Heart right ventricle (tissue), 16 donors: Measurements from ENCODE around the gene TRIM2. TPM values are rescaled to one million over a fixed set of nuclear protein-coding genes. Genes with fewer than 3 reads are reported as not detected.

Source experiments
- ATAC-seq, 8 donors: fragments of 200-7000 bp; cut with Tn5 transposase; one replicate each; pipeline ENCODE4 v1.9.1; 2020; ENCODE audit warnings: mild to moderate bottlenecking in 8 of 8, moderate library complexity in 8 of 8, moderate number of reproducible peaks in 1 of 8
- DNase-seq, 2 donors: peaks; one replicate each; pipeline ENCODE4 v3.0.0-alpha.2; 2020
- H3K27ac ChIP-seq, 10 donors: fragments of 200-600 bp; sonication (generic) in 2 of 10; one replicate each; pipeline versions ENCODE4 v1.5.0 to v1.8.0; 2020 to 2022; ENCODE audit warnings: mild to moderate bottlenecking in 3 of 10
- H3K27me3 ChIP-seq, 7 donors: fragments of 200-600 bp; one replicate each; pipeline ENCODE4 v1.8.0; 2021 to 2022; ENCODE audit warnings: mild to moderate bottlenecking in 2 of 7
- H3K36me3 ChIP-seq, 9 donors: fragments of 200-600 bp; sonication (generic) in 1 of 9; one replicate each; pipeline versions ENCODE4 v1.5.0 to v1.8.0; 2020 to 2022; ENCODE audit warnings: mild to moderate bottlenecking in 2 of 9
- H3K4me1 ChIP-seq, 9 donors: fragments of 200-600 bp; sonication (generic) in 1 of 9; one replicate each; pipeline versions ENCODE4 v1.5.0 to v1.8.0; 2020 to 2022; ENCODE audit warnings: mild to moderate bottlenecking in 4 of 9
- H3K4me3 ChIP-seq, 10 donors: fragments of 200-600 bp; sonication (generic) in 2 of 10; one replicate each; pipeline versions ENCODE4 v1.5.0 to v1.8.0; 2020 to 2022; ENCODE audit warnings: mild to moderate bottlenecking in 7 of 10, moderate library complexity in 2 of 10
- H3K9me3 ChIP-seq, 11 donors: fragments of 200-600 bp in 10 of 11; sonication (generic) in 2 of 11; one replicate each; pipeline versions ENCODE4 v1.5.0 to v1.8.0; 2013 to 2022; ENCODE audit warnings: mild to moderate bottlenecking in 2 of 11, control low read depth in 1 of 11, moderate library complexity in 1 of 11
- WGBS, 2 donors: extraction: QIAGEN DNeasy Blood & Tissue Kit; methylation state at CpG; one replicate each; pipeline ENCODE4 v1.1.7; 2013; ENCODE audit warnings: inconsistent platforms in 1 of 2; 5-methylcytosine and 5-hydroxymethylcytosine counted together
- intact Hi-C, 10 donors: fragments of 100-400 bp; cut with DNase I; formaldehyde crosslinking; loops; one replicate each; pipeline versions ENCODE4 v1.11.1 to v1.14.2; 2022
- polyA plus RNA-seq, 2 donors: library from polyadenylated mRNA; stranded (reverse); fragments of 200-250 nt; gene quantifications; one replicate each; pipeline ENCODE4 v1.2.3, GENCODE V29; 2013
- total RNA-seq, 10 donors: library from RNA; stranded (reverse); fragmentation: NEBNext Ultra II Directional in 3 of 10; extraction: Animal tissue kit (Norgen Biotek cat#: 25700) in 3 of 10; gene quantifications; one replicate each; pipeline versions ENCODE4 v1.2.1 to v1.2.4, GENCODE V29; 2021 to 2023
- TF ChIP-seq, protein P1 (sequence below), 9 donors: fragments of 200-600 bp; sonication (generic) in 2 of 9; IDR thresholded peaks; one replicate each; pipeline versions ENCODE4 v1.5.0 to v1.8.0; 2021 to 2022; ENCODE audit warnings: antibody characterized with exemption in 9 of 9, mild to moderate bottlenecking in 5 of 9, moderate library complexity in 1 of 9
- donor health status: Arrhythmogenic right ventricular cardiomyopathy.
- donor health status: ischemic (EF 13 %, LVEDD 7.1; RV severe dilation, severe dysfunction).
- donor health status: healthy with polysubstance abuse.
- donor health status: DM: no; HTN: yes; CAD: no.
- donor health status: DM: no; HTN: no; CAD: no.
- donor health status: ischemic (EF 25% LVEDD 6.9; RV normal size, moderate dysfunction).
- donor health status: ischemic (EF 25% LVEDD 5.7; RV mildly dilated, moderate dysfunction).
- donor health status: healthy.
- donor health status: DM: yes; HTN: yes; CAD: no.
- donor health status: Ischemic cardiomyopathy.
- donor health status: ischemic (EF 35%, LVEDD 5.7; RV mildly dilated, moderate dysfunction).
- donor health status: nonischemic (EF 11% LVEDD 7.7; RV severe dilation, severe dysfunction).
- donor health status: DM: yes; HTN: yes; CAD: no.
- donor health status: PGD.
- donor health status: ischemic (EF 29% LVEDD 5.4; RV normal size, mild dysfunction).
- donor health status: nonischemic (EF 23%, LVEDD 6.1; RV moderate dilation, normal function).

The TRIM2 gene
- total and polyA plus RNA-seq, 12 donors, result 2.8 to 33.2 (median 20.5) TPM

DNA sequence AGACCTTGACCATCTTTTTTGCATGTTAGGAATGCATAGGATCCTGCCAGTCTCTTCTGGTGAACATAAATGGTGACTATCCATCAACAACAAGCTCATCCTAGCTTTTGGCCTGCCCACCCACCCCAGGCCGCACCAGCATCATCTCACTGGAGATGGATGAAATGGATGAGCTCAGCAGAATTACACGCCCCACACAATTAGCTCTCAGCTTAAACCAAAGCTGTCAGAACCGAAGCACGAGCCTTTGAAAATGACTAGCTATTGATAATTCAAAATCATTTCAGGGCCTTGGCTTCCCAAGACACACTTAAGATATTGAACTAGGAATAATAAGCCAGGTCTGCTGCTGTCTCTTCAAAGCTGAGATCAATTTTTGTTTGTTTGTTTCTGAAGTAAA, 77.8 kb downstream of the TRIM2 start:
- no peaks in the 10 kb centered on the region for H3K27me3 ChIP-seq
- intact Hi-C loops, result no loop called here
- H3K36me3 ChIP-seq, result peaks cover 0 to 72% (median 13%) of the 10 kb centered on the region in 9 donors
- ATAC-seq, result no peak
- H3K27ac ChIP-seq, result no peak overlapping the region
- H3K9me3 ChIP-seq, result peaks cover 0 to 14% (median 6%) of the 10 kb centered on the region in 11 donors
- DNase-seq, result no peak
- WGBS, 2 donors, result 95 to 96% methylated on average over 4 of the region's 4 CpGs
- H3K4me1 ChIP-seq, result peaks cover 0 to 4% (median 0%) of the 10 kb centered on the region in 9 donors
- no peak overlapping the region for H3K4me3 ChIP-seq
- TF ChIP-seq, protein P1, sequence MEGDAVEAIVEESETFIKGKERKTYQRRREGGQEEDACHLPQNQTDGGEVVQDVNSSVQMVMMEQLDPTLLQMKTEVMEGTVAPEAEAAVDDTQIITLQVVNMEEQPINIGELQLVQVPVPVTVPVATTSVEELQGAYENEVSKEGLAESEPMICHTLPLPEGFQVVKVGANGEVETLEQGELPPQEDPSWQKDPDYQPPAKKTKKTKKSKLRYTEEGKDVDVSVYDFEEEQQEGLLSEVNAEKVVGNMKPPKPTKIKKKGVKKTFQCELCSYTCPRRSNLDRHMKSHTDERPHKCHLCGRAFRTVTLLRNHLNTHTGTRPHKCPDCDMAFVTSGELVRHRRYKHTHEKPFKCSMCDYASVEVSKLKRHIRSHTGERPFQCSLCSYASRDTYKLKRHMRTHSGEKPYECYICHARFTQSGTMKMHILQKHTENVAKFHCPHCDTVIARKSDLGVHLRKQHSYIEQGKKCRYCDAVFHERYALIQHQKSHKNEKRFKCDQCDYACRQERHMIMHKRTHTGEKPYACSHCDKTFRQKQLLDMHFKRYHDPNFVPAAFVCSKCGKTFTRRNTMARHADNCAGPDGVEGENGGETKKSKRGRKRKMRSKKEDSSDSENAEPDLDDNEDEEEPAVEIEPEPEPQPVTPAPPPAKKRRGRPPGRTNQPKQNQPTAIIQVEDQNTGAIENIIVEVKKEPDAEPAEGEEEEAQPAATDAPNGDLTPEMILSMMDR (IDR thresholded peaks at IDR 0.05), result no peak

DNA sequence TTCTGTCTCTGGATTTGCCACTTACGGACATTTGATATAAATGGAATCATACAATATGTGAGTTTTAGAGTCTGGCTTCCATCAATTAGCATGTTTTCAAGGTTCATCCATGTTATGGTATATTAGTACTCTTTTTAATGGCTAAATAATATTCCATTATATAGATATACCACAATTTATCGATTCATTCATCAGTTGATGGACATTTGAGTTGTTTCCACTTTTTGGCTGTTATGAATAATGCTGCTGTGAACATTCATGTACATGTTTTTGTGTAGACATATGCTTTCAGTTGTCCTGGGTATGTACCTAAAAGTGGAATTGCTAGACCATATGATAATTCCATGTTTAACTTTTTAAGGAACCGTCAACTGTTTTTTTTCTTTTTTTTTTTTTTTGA, 79.0 kb downstream of the TRIM2 start:
- TF ChIP-seq, protein P1 (IDR thresholded peaks at IDR 0.05), result no peak
- Histone ChIP-seq H3K27ac (no peak overlapping the region), H3K4me1 (no peaks in the 10 kb centered on the region), H3K27me3 (no peaks in the 10 kb centered on the region), H3K36me3 (peaks cover 0 to 69% (median 6%) of the 10 kb centered on the region in 9 donors), H3K9me3 (peaks cover 0 to 17% (median 8%) of the 10 kb centered on the region in 11 donors), H3K4me3 (no peak overlapping the region)
- intact Hi-C loops, result no loop called here
- DNase-seq, result no peak
- 96 to 98% methylated on average over 3 of the region's 3 CpGs for WGBS, 2 donors
- no peak for ATAC-seq

DNA sequence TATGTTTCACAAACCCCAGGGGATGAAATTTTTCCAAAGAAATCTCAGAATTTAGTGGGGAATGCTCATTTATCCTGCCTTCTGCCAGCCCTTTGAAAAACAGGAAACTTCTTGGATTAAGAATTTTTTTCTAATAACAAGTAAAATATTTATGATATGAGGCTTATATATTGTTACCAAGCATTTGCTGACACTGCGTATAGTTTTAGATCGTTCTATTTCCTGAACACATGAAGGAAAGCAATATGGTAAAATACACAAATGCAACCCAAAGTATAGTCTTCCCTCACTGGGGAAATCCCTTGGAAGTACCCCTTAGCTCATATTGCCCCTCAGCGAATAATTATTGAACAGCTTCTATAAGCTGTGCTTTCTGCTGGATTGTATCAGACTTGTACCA, 85.9 kb downstream of the TRIM2 start:
- DNase-seq, result no peak
- intact Hi-C loops, result no loop called here
- Histone ChIP-seq H3K27ac (no peak overlapping the region), H3K36me3 (peaks cover 0 to 79% (median 3%) of the 10 kb centered on the region in 9 donors), H3K27me3 (no peaks in the 10 kb centered on the region), H3K9me3 (peaks cover 0 to 12% (median 2%) of the 10 kb centered on the region in 11 donors), H3K4me1 (peaks cover 0 to 20% (median 5%) of the 10 kb centered on the region in 9 donors), H3K4me3 (no peak overlapping the region)
- 95 to 96% methylated on average over 3 of the region's 3 CpGs for WGBS, 2 donors
- no peak for ATAC-seq
- TF ChIP-seq, protein P1 (IDR thresholded peaks at IDR 0.05), result no peak

DNA sequence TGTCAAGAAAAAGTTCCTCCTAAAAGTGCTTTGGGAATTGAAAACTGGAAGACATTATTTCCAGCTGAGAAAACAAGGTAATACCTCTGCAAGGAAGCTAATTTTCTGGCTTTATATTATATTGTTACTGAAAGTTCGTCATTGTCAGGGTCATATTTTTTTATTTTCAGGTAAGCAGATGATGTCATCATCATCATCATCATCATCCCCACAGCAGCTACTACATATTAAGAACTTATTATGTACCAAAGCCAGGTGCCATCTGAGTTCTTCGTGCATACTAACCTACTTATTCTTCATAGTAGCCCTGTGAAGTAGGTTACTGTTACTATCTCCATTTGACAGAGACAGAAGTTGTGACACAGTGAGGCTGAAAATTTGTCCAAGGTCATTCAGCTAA, 87.3 kb downstream of the TRIM2 start:
- TF ChIP-seq, protein P1 (IDR thresholded peaks at IDR 0.05), result no peak
- Histone ChIP-seq H3K27ac (no peak overlapping the region), H3K27me3 (no peaks in the 10 kb centered on the region), H3K4me3 (no peak overlapping the region), H3K4me1 (peaks cover 0 to 26% (median 6%) of the 10 kb centered on the region in 9 donors), H3K9me3 (peaks cover 0 to 12% (median 2%) of the 10 kb centered on the region in 11 donors), H3K36me3 (peaks cover 0 to 84% (median 11%) of the 10 kb centered on the region in 9 donors)
- ATAC-seq, result no peak
- DNase-seq, result no peak
- 88% methylated on average over 2 of the region's 2 CpGs for WGBS, 2 donors
- intact Hi-C loops, result no loop called here
